ENCODE data around the gene PATJ. TPM values are rescaled to one million over a fixed set of nuclear protein-coding genes. Genes with fewer than 3 reads are reported as not detected.
A peak's percentile ranks its signal among the peaks of the same experiment; 100 is the strongest.
"Not testable (repeated sequence)": the region's sequence is repeated elsewhere in the genome, so short reads cannot be mapped to it uniquely, and the experiment has no call there.

PATJ gene
- polyA plus RNA-seq, 4 donors, result 11.5 to 41.5 (median 16.2) TPM

- Histone ChIP-seq H3K9me3 (ENCODE audit: control insufficient read depth in 2 of 2, insufficient read depth in 1 of 2, low read depth in 1 of 2, low read length in 1 of 2) (no peaks in the 10 kb centered on the region), H3K36me3 (ENCODE audit: control insufficient read depth in 3 of 3, insufficient read depth in 2 of 3, low read depth in 1 of 3, low read length in 3 of 3) (peaks cover 0 to 21% (median 11%) of the 10 kb centered on the region in 3 donors), H3K27ac (ENCODE audit: low read depth in 1 of 3, low read length in 2 of 3) (no peak overlapping the region), H3K4me1 (ENCODE audit: control insufficient read depth in 3 of 3, insufficient read depth in 2 of 3, low read depth in 1 of 3, low read length in 2 of 3) (no peaks in the 10 kb centered on the region), H3K4me3 (ENCODE audit: low read depth in 1 of 3, low read length in 3 of 3) (no peak overlapping the region), H3K27me3 (ENCODE audit: control insufficient read depth in 3 of 3, insufficient read depth in 3 of 3, low read length in 3 of 3) (no peaks in the 10 kb centered on the region)
- WGBS, 3 donors, result 89 to 96% (median 90%) methylated on average over 1 of the region's 1 CpG
- DNase-seq (no peak), FAIRE-seq (no peak)
Observed at GRCh38 chr1:61818992-61819391, 76.7 kb downstream of the PATJ start.

- Histone ChIP-seq H3K27me3 (ENCODE audit: control insufficient read depth in 3 of 3, insufficient read depth in 3 of 3, low read length in 3 of 3) (no peaks in the 10 kb centered on the region), H3K36me3 (ENCODE audit: control insufficient read depth in 3 of 3, insufficient read depth in 2 of 3, low read depth in 1 of 3, low read length in 3 of 3) (peaks cover 0 to 19% (median 15%) of the 10 kb centered on the region in 3 donors), H3K27ac (ENCODE audit: low read depth in 1 of 3, low read length in 2 of 3) (no peak overlapping the region), H3K4me1 (ENCODE audit: control insufficient read depth in 3 of 3, insufficient read depth in 2 of 3, low read depth in 1 of 3, low read length in 2 of 3) (no peaks in the 10 kb centered on the region), H3K9me3 (ENCODE audit: control insufficient read depth in 2 of 2, insufficient read depth in 1 of 2, low read depth in 1 of 2, low read length in 1 of 2) (no peaks in the 10 kb centered on the region), H3K4me3 (ENCODE audit: low read depth in 1 of 3, low read length in 3 of 3) (no peak overlapping the region)
- 96 to 98% (median 97%) methylated on average over 9 of the region's 9 CpGs for WGBS, 3 donors
- no peak for FAIRE-seq
- DNase-seq, result no peak
Observed at GRCh38 chr1:61819421-61819820, 77.1 kb downstream of the PATJ start.

GRCh38 chr1:61825393-61825792 lies 83.1 kb downstream of the PATJ start:
- 9 to 47% (median 33%) methylated on average over 1 of the region's 1 CpG for WGBS, 3 donors
- Histone ChIP-seq H3K4me3 (ENCODE audit: low read depth in 1 of 3, low read length in 3 of 3) (no peak overlapping the region), H3K27me3 (ENCODE audit: control insufficient read depth in 3 of 3, insufficient read depth in 3 of 3, low read length in 3 of 3) (no peaks in the 10 kb centered on the region), H3K36me3 (ENCODE audit: control insufficient read depth in 3 of 3, insufficient read depth in 2 of 3, low read depth in 1 of 3, low read length in 3 of 3) (peaks cover 9 to 27% (median 22%) of the 10 kb centered on the region in 3 donors), H3K9me3 (ENCODE audit: control insufficient read depth in 2 of 2, insufficient read depth in 1 of 2, low read depth in 1 of 2, low read length in 1 of 2) (no peaks in the 10 kb centered on the region), H3K27ac (ENCODE audit: low read depth in 1 of 3, low read length in 2 of 3) (no peak overlapping the region), H3K4me1 (ENCODE audit: control insufficient read depth in 3 of 3, insufficient read depth in 2 of 3, low read depth in 1 of 3, low read length in 2 of 3) (no peaks in the 10 kb centered on the region)
- FAIRE-seq (no peak), DNase-seq (peak in 1 of 2 donors; percentile 9)

- DNase-seq (no peak), FAIRE-seq (no peak)
- WGBS, 3 donors, result 74 to 92% (median 77%) methylated on average over 3 of the region's 3 CpGs
- Histone ChIP-seq H3K36me3 (ENCODE audit: control insufficient read depth in 3 of 3, insufficient read depth in 2 of 3, low read depth in 1 of 3, low read length in 3 of 3) (peaks cover 9 to 19% (median 12%) of the 10 kb centered on the region in 3 donors), H3K9me3 (ENCODE audit: control insufficient read depth in 2 of 2, insufficient read depth in 1 of 2, low read depth in 1 of 2, low read length in 1 of 2) (no peaks in the 10 kb centered on the region), H3K27me3 (ENCODE audit: control insufficient read depth in 3 of 3, insufficient read depth in 3 of 3, low read length in 3 of 3) (no peaks in the 10 kb centered on the region), H3K27ac (ENCODE audit: low read depth in 1 of 3, low read length in 2 of 3) (no peak overlapping the region), H3K4me3 (ENCODE audit: low read depth in 1 of 3, low read length in 3 of 3) (no peak overlapping the region), H3K4me1 (ENCODE audit: control insufficient read depth in 3 of 3, insufficient read depth in 2 of 3, low read depth in 1 of 3, low read length in 2 of 3) (no peaks in the 10 kb centered on the region)
Observed at GRCh38 chr1:61828805-61829204, 86.5 kb downstream of the PATJ start.

DNA sequence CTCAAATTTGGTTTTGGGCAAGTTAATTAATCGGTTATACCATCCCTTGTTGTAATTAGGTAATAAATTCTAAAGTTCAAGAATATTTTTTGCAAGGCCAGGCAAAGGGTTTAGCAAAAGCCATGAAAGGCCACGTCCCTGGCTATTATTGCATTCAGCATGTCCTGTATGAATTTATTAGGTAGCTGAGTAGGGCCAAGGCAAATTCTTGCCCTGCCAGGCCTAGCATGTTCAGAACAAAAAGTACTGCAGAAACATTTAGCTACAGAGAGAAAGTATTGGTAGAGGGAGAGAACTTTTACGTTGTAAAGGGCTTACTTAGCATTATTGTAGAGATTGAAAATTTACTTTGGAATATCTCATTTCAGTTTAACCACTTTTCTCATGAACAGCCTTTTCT lies 94.4 kb downstream of the PATJ start:
- Histone ChIP-seq H3K27me3 (ENCODE audit: control insufficient read depth in 3 of 3, insufficient read depth in 3 of 3, low read length in 3 of 3) (no peaks in the 10 kb centered on the region), H3K4me3 (ENCODE audit: low read depth in 1 of 3, low read length in 3 of 3) (no peak overlapping the region), H3K36me3 (ENCODE audit: control insufficient read depth in 3 of 3, insufficient read depth in 2 of 3, low read depth in 1 of 3, low read length in 3 of 3) (peaks cover 0 to 6% (median 4%) of the 10 kb centered on the region in 3 donors), H3K9me3 (ENCODE audit: control insufficient read depth in 2 of 2, insufficient read depth in 1 of 2, low read depth in 1 of 2, low read length in 1 of 2) (no peaks in the 10 kb centered on the region), H3K27ac (ENCODE audit: low read depth in 1 of 3, low read length in 2 of 3) (no peak overlapping the region), H3K4me1 (ENCODE audit: control insufficient read depth in 3 of 3, insufficient read depth in 2 of 3, low read depth in 1 of 3, low read length in 2 of 3) (no peaks in the 10 kb centered on the region)
- FAIRE-seq (no peak), DNase-seq (no peak)
- WGBS, 3 donors, result 67 to 77% (median 69%) methylated on average over 3 of the region's 3 CpGs

- FAIRE-seq, result peak; percentile 81
- DNase-seq, result peak; percentile 8 to 81
- not testable (repeated sequence) for H3K27ac ChIP-seq (ENCODE audit: low read depth in 1 of 3, low read length in 2 of 3); H3K27me3 ChIP-seq (ENCODE audit: control insufficient read depth in 3 of 3, insufficient read depth in 3 of 3, low read length in 3 of 3); H3K9me3 ChIP-seq (ENCODE audit: control insufficient read depth in 2 of 2, insufficient read depth in 1 of 2, low read depth in 1 of 2, low read length in 1 of 2); H3K4me1 ChIP-seq (ENCODE audit: control insufficient read depth in 3 of 3, insufficient read depth in 2 of 3, low read depth in 1 of 3, low read length in 2 of 3); H3K36me3 ChIP-seq (ENCODE audit: control insufficient read depth in 3 of 3, insufficient read depth in 2 of 3, low read depth in 1 of 3, low read length in 3 of 3); H3K4me3 ChIP-seq (ENCODE audit: low read depth in 1 of 3, low read length in 3 of 3)
- WGBS, 3 donors, result 55 to 82% (median 69%) methylated on average over 6 of the region's 6 CpGs
Observed at GRCh38 chr1:61837607-61838006, 95.3 kb downstream of the PATJ start.

DNA sequence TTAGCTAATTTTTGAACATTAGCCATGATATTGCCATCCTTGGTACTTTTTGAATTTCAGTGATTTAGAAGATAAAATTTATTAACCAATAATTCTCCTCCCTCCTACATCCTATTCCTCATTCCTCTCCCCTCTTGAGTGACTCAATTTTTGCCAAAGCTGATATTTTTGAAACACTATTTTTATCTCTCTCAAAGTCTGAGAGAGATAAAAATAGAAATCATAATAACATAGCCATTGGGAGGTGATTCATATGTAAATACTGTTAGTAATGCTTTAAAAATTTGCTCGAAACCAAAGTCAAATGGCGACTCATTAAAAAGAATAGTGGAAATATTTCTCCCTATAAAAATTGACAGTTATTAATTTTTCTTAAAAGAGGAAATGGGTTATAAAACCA lies 97.4 kb downstream of the PATJ start:
- Histone ChIP-seq H3K36me3 (ENCODE audit: control insufficient read depth in 3 of 3, insufficient read depth in 2 of 3, low read depth in 1 of 3, low read length in 3 of 3) (peaks cover 0 to 5% (median 0%) of the 10 kb centered on the region in 3 donors), H3K4me1 (ENCODE audit: control insufficient read depth in 3 of 3, insufficient read depth in 2 of 3, low read depth in 1 of 3, low read length in 2 of 3) (no peaks in the 10 kb centered on the region), H3K9me3 (ENCODE audit: control insufficient read depth in 2 of 2, insufficient read depth in 1 of 2, low read depth in 1 of 2, low read length in 1 of 2) (no peaks in the 10 kb centered on the region), H3K27ac (ENCODE audit: low read depth in 1 of 3, low read length in 2 of 3) (no peak overlapping the region), H3K4me3 (ENCODE audit: low read depth in 1 of 3, low read length in 3 of 3) (no peak overlapping the region), H3K27me3 (ENCODE audit: control insufficient read depth in 3 of 3, insufficient read depth in 3 of 3, low read length in 3 of 3) (no peaks in the 10 kb centered on the region)
- no peak for FAIRE-seq
- WGBS, 3 donors, result 62 to 88% (median 84%) methylated on average over 2 of the region's 2 CpGs
- DNase-seq, result no peak

DNA sequence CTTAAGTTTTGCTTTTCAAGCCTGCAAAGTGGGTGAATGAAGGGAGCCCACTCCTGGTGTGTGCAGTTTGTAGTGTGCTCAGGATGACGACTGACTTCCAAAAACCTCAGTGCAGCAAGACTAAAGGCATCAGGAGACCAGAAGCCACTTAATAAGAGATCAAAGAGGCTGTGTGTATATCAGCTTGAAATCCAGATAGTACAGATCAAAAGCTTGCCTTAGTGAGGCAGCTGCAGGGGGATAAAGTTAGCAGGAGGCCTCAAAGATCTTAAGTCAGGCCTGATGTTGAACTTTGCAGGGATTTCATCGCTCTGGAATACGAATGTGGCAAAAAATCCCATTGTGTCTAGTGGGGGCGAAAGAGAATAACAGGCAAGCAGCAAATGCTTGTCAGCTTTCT lies 99.8 kb downstream of the PATJ start:
- WGBS, 3 donors, result 83 to 93% (median 90%) methylated on average over 4 of the region's 4 CpGs
- H3K4me3 ChIP-seq (ENCODE audit: low read depth in 1 of 3, low read length in 3 of 3), result no peak overlapping the region
- H3K36me3 ChIP-seq (ENCODE audit: control insufficient read depth in 3 of 3, insufficient read depth in 2 of 3, low read depth in 1 of 3, low read length in 3 of 3), result peaks cover 0 to 3% (median 0%) of the 10 kb centered on the region in 3 donors
- H3K27me3 ChIP-seq (ENCODE audit: control insufficient read depth in 3 of 3, insufficient read depth in 3 of 3, low read length in 3 of 3), result no peaks in the 10 kb centered on the region
- FAIRE-seq, result no peak
- no peaks in the 10 kb centered on the region for H3K4me1 ChIP-seq (ENCODE audit: control insufficient read depth in 3 of 3, insufficient read depth in 2 of 3, low read depth in 1 of 3, low read length in 2 of 3)
- H3K9me3 ChIP-seq (ENCODE audit: control insufficient read depth in 2 of 2, insufficient read depth in 1 of 2, low read depth in 1 of 2, low read length in 1 of 2), result no peaks in the 10 kb centered on the region
- H3K27ac ChIP-seq (ENCODE audit: low read depth in 1 of 3, low read length in 2 of 3), result no peak overlapping the region
- DNase-seq, result no peak

DNA sequence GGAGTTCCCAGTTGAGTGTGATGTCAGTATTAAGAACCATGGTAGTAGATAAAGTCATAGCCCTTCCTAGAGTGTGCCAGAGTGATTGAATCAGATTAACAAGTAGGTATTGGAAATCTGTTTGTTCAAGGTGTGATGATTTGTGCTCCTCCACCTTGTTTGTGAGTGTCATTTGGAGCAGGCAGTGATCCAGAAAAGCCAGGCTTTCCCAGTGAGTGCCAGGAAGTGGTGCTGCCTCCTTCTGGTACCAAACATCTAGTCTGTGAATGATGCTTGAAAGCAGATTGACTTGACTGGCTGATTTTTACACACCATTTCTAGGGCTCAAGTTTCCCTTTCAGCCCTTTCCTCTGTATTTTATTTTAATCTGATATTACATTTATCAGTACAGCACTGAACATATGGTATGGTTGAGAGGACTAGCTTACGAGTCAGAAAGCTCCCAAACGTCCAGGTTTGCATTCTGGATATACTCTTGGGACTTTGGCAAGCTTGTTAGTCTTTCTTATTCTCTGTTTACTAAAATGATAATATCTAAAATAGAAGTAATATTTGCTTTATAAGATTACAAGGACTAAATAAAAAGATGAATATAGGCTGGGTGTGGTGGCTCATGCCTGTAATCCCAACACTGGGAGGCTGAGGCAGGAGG lies 100.7 kb downstream of the PATJ start:
- peaks cover 0 to 3% (median 0%) of the 10 kb centered on the region in 3 donors for H3K36me3 ChIP-seq (ENCODE audit: control insufficient read depth in 3 of 3, insufficient read depth in 2 of 3, low read depth in 1 of 3, low read length in 3 of 3)
- no peaks in the 10 kb centered on the region for H3K4me1 ChIP-seq (ENCODE audit: control insufficient read depth in 3 of 3, insufficient read depth in 2 of 3, low read depth in 1 of 3, low read length in 2 of 3)
- H3K27ac ChIP-seq (ENCODE audit: low read depth in 1 of 3, low read length in 2 of 3), result no peak overlapping the region
- peak in 1 of 2 donors; percentile 18 for DNase-seq
- WGBS, 3 donors, result 82 to 90% (median 83%) methylated on average over 2 of the region's 2 CpGs
- H3K27me3 ChIP-seq (ENCODE audit: control insufficient read depth in 3 of 3, insufficient read depth in 3 of 3, low read length in 3 of 3), result no peaks in the 10 kb centered on the region
- H3K9me3 ChIP-seq (ENCODE audit: control insufficient read depth in 2 of 2, insufficient read depth in 1 of 2, low read depth in 1 of 2, low read length in 1 of 2), result no peaks in the 10 kb centered on the region
- H3K4me3 ChIP-seq (ENCODE audit: low read depth in 1 of 3, low read length in 3 of 3), result no peak overlapping the region
- FAIRE-seq, result no peak
